ENCODE results near the gene SH3PXD2A. TPM values are rescaled to one million over a fixed set of nuclear protein-coding genes. Genes with fewer than 3 reads are reported as not detected.
"Not testable (repeated sequence)": the region's sequence is repeated elsewhere in the genome, so short reads cannot be mapped to it uniquely, and the experiment has no call there.

SH3PXD2A gene
- total and polyA plus RNA-seq, 7 experiments from 2014 or later: 0.54 to 20.5 (median 9.9) TPM

- not testable (repeated sequence) for ATAC-seq; H3K27me3 ChIP-seq (ENCODE audit: control insufficient read depth in 2 of 2, insufficient read depth in 2 of 2, low read length in 2 of 2); H3K4me1 Mint-ChIP-seq; H3K27ac ChIP-seq (ENCODE audit: low read depth, low read length); H3K4me3 ChIP-seq (ENCODE audit: low read length); DNase-seq; H3K9me3 ChIP-seq (ENCODE audit: control insufficient read depth in 2 of 3, low read length in 3 of 3); H3K27ac Mint-ChIP-seq; H3K36me3 Mint-ChIP-seq; H3K9me3 Mint-ChIP-seq; H3K4me3 Mint-ChIP-seq; H3K27me3 Mint-ChIP-seq; H3K36me3 ChIP-seq (ENCODE audit: control insufficient read depth in 2 of 3, insufficient read depth in 3 of 3, low read length in 3 of 3); H3K4me1 ChIP-seq (ENCODE audit: control insufficient read depth in 2 of 2, insufficient read depth in 2 of 2, low read length in 2 of 2)
- POLR2A ChIA-PET: interaction anchor here (0.6 kb wide), 1 partner anchor 107 kb away, joined by 3 read pairs; no protein-coding TSS in a partner anchor
- intact Hi-C loops (cut with micrococcal nuclease): loop anchor here in 1 of 2 donors (10.0 kb wide), 1 partner anchor 249 kb away; the partner anchor contains the start of gene SH3PXD2A
- CTCF ChIA-PET: interaction anchor here (0.5 to 2.2 kb wide), 6 partner anchors 69 to 788 kb away, joined by 3 to 17 read pairs (median 8); no protein-coding TSS in a partner anchor
These were observed 249.3 kb downstream of the SH3PXD2A start for GRCh38 chr10:103606097-103606438.

GRCh38 chr10:103605359-103606096 is 249.8 kb downstream of the SH3PXD2A start:
- no peaks in the 10 kb centered on the region for H3K27me3 Mint-ChIP-seq
- no peaks in the 10 kb centered on the region for H3K9me3 ChIP-seq (ENCODE audit: control insufficient read depth in 2 of 3, low read length in 3 of 3)
- H3K4me1 ChIP-seq (ENCODE audit: control insufficient read depth in 2 of 2, insufficient read depth in 2 of 2, low read length in 2 of 2): no peaks in the 10 kb centered on the region
- no peak overlapping the region for H3K4me3 Mint-ChIP-seq
- no peaks in the 10 kb centered on the region for H3K4me1 Mint-ChIP-seq
- ATAC-seq (peak; percentile 56), DNase-seq (peak in 8 of 9 donors; percentile 12 to 51 (median 27))
- intact Hi-C loops (cut with micrococcal nuclease): loop anchor here (1.0 to 10.0 kb wide), 2 partner anchors 81 to 249 kb away; partner anchors contain the start of gene SH3PXD2A (in 1 of the 2)
- POLR2A ChIA-PET: no interaction called here
- peaks cover 2 to 10% (median 7%) of the 10 kb centered on the region in 5 donors for H3K36me3 Mint-ChIP-seq
- CTCF ChIA-PET: interaction anchor here (0.5 to 2.2 kb wide), 8 partner anchors 12 to 787 kb away, joined by 3 to 17 read pairs (median 7); no protein-coding TSS in a partner anchor
- peaks cover 0 to 5% (median 0%) of the 10 kb centered on the region in 3 experiments for H3K36me3 ChIP-seq (ENCODE audit: control insufficient read depth in 2 of 3, insufficient read depth in 3 of 3, low read length in 3 of 3)
- H3K9me3 Mint-ChIP-seq: no peaks in the 10 kb centered on the region
- no peak overlapping the region for H3K27ac Mint-ChIP-seq
- H3K27me3 ChIP-seq (ENCODE audit: control insufficient read depth in 2 of 2, insufficient read depth in 2 of 2, low read length in 2 of 2): no peaks in the 10 kb centered on the region
- no peak overlapping the region for H3K27ac ChIP-seq (ENCODE audit: low read depth, low read length)
- no peak overlapping the region for H3K4me3 ChIP-seq (ENCODE audit: low read length)

- Mint-ChIP-seq H3K36me3 (peaks cover 0 to 7% (median 5%) of the 10 kb centered on the region in 5 donors), H3K27ac (no peak overlapping the region), H3K27me3 (no peaks in the 10 kb centered on the region), H3K4me3 (no peak overlapping the region), H3K4me1 (no peaks in the 10 kb centered on the region), H3K9me3 (no peaks in the 10 kb centered on the region)
- intact Hi-C loops (cut with micrococcal nuclease): loop anchor here in 1 of 2 donors (10.0 kb wide), 1 partner anchor 251 kb away; the partner anchor contains the start of gene SH3PXD2A
- ChIA-PET CTCF (interaction anchor here (1.1 to 2.0 kb wide), 2 partner anchors 83 to 407 kb away, joined by 4 to 8 read pairs; no protein-coding TSS in a partner anchor), POLR2A (no interaction called here)
- H3K4me1 ChIP-seq (ENCODE audit: control insufficient read depth in 2 of 2, insufficient read depth in 2 of 2, low read length in 2 of 2): no peaks in the 10 kb centered on the region
- H3K36me3 ChIP-seq (ENCODE audit: control insufficient read depth in 2 of 3, insufficient read depth in 3 of 3, low read length in 3 of 3): peaks cover 0 to 5% (median 0%) of the 10 kb centered on the region in 3 experiments
- no peak overlapping the region for H3K4me3 ChIP-seq (ENCODE audit: low read length)
- DNase-seq (no peak), ATAC-seq (no peak)
- H3K27me3 ChIP-seq (ENCODE audit: control insufficient read depth in 2 of 2, insufficient read depth in 2 of 2, low read length in 2 of 2): no peaks in the 10 kb centered on the region
- H3K27ac ChIP-seq (ENCODE audit: low read depth, low read length): no peak overlapping the region
- no peaks in the 10 kb centered on the region for H3K9me3 ChIP-seq (ENCODE audit: control insufficient read depth in 2 of 3, low read length in 3 of 3)
These were observed 252.0 kb downstream of the SH3PXD2A start for GRCh38 chr10:103603382-103603781.

GRCh38 chr10:103602852-103603155 is 252.6 kb downstream of the SH3PXD2A start:
- Histone ChIP-seq H3K27ac (ENCODE audit: low read depth, low read length) (no peak overlapping the region), H3K4me1 (ENCODE audit: control insufficient read depth in 2 of 2, insufficient read depth in 2 of 2, low read length in 2 of 2) (no peaks in the 10 kb centered on the region), H3K4me3 (ENCODE audit: low read length) (no peak overlapping the region), H3K9me3 (ENCODE audit: control insufficient read depth in 2 of 3, low read length in 3 of 3) (no peaks in the 10 kb centered on the region), H3K27me3 (ENCODE audit: control insufficient read depth in 2 of 2, insufficient read depth in 2 of 2, low read length in 2 of 2) (no peaks in the 10 kb centered on the region), H3K36me3 (ENCODE audit: control insufficient read depth in 2 of 3, insufficient read depth in 3 of 3, low read length in 3 of 3) (peaks cover 0 to 5% (median 0%) of the 10 kb centered on the region in 3 experiments)
- ATAC-seq (no peak), DNase-seq (no peak)
- Mint-ChIP-seq H3K4me1 (no peaks in the 10 kb centered on the region), H3K27me3 (no peaks in the 10 kb centered on the region), H3K36me3 (peaks cover 0 to 7% (median 5%) of the 10 kb centered on the region in 5 donors), H3K27ac (no peak overlapping the region), H3K9me3 (no peaks in the 10 kb centered on the region), H3K4me3 (no peak overlapping the region)
- CTCF ChIA-PET: interaction anchor here (0.6 to 2.0 kb wide), 4 partner anchors 10 to 408 kb away, joined by 3 to 8 read pairs (median 4); no protein-coding TSS in a partner anchor
- POLR2A ChIA-PET: no interaction called here
- intact Hi-C loops (cut with micrococcal nuclease): loop anchor here in 1 of 2 donors (10.0 kb wide), 1 partner anchor 252 kb away; the partner anchor contains the start of gene SH3PXD2A

DNA sequence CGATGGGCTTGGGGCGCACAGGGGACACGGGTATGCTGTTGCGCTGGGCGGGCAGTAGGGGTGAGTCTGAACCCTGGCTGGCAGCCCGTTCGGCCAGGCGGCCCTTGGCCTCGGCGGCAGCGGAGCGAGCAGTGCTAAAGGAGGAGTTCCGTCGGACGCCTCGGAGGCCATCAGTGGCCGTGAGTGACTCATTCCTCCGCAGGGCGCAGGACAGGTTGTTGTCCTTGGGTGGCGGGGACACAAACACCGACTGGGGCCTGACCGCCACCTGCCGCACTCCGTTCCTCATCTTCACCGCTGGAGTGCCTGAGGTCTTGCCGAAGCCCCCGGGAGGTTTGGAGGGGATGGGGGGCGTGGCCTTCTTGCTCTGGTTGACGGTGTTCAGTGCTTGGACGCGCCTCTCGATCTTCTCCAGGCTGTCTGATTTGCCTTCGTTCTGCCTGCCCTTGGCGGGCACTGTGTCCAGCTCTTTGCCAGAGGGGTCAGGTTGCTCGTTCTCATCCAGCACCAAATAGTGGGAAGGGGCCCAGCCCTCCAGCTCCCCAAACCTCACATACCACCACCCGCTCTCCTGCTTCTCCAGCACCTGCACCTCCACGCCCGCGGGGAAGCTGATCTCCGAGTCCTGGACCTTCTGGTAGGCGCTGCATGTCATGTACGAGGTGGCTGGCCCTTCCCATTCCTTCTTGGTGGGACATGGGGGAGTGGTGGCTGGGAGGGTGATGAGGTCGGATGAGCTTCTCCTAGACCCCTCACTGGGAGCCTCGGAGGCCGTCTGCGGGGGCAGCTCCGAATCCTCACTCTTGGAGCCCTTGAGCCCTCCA is 253.1 kb downstream of the SH3PXD2A start:
- no peaks in the 10 kb centered on the region for H3K27me3 Mint-ChIP-seq
- H3K4me3 ChIP-seq (ENCODE audit: low read length): no peak overlapping the region
- POLR2A ChIA-PET: no interaction called here
- peaks cover 0 to 7% (median 5%) of the 10 kb centered on the region in 5 donors for H3K36me3 Mint-ChIP-seq
- intact Hi-C loops (cut with micrococcal nuclease): loop anchor here in 1 of 2 donors (10.0 kb wide), 1 partner anchor 253 kb away; the partner anchor contains the start of gene SH3PXD2A
- H3K27ac ChIP-seq (ENCODE audit: low read depth, low read length): no peak overlapping the region
- H3K27ac Mint-ChIP-seq: no peak overlapping the region
- H3K9me3 ChIP-seq (ENCODE audit: control insufficient read depth in 2 of 3, low read length in 3 of 3): no peaks in the 10 kb centered on the region
- ATAC-seq (no peak), DNase-seq (no peak)
- H3K4me1 ChIP-seq (ENCODE audit: control insufficient read depth in 2 of 2, insufficient read depth in 2 of 2, low read length in 2 of 2): no peaks in the 10 kb centered on the region
- no peaks in the 10 kb centered on the region for H3K4me1 Mint-ChIP-seq
- H3K4me3 Mint-ChIP-seq: no peak overlapping the region
- CTCF ChIA-PET: interaction anchor here (0.6 to 2.0 kb wide), 4 partner anchors 9 to 84 kb away, joined by 3 to 8 read pairs (median 4); no protein-coding TSS in a partner anchor
- no peaks in the 10 kb centered on the region for H3K9me3 Mint-ChIP-seq
- H3K27me3 ChIP-seq (ENCODE audit: control insufficient read depth in 2 of 2, insufficient read depth in 2 of 2, low read length in 2 of 2): no peaks in the 10 kb centered on the region
- peaks cover 0 to 5% (median 0%) of the 10 kb centered on the region in 3 experiments for H3K36me3 ChIP-seq (ENCODE audit: control insufficient read depth in 2 of 3, insufficient read depth in 3 of 3, low read length in 3 of 3)

- H3K4me3 Mint-ChIP-seq: no peak overlapping the region
- DNase-seq (no peak), ATAC-seq (no peak)
- Histone ChIP-seq H3K27me3 (ENCODE audit: control insufficient read depth in 2 of 2, insufficient read depth in 2 of 2, low read length in 2 of 2) (no peaks in the 10 kb centered on the region), H3K4me3 (ENCODE audit: low read length) (no peak overlapping the region), H3K27ac (ENCODE audit: low read depth, low read length) (no peak overlapping the region), H3K36me3 (ENCODE audit: control insufficient read depth in 2 of 3, insufficient read depth in 3 of 3, low read length in 3 of 3) (peaks cover 0 to 5% (median 0%) of the 10 kb centered on the region in 3 experiments), H3K4me1 (ENCODE audit: control insufficient read depth in 2 of 2, insufficient read depth in 2 of 2, low read length in 2 of 2) (no peaks in the 10 kb centered on the region), H3K9me3 (ENCODE audit: control insufficient read depth in 2 of 3, low read length in 3 of 3) (no peaks in the 10 kb centered on the region)
- H3K27me3 Mint-ChIP-seq: no peaks in the 10 kb centered on the region
- no peaks in the 10 kb centered on the region for H3K9me3 Mint-ChIP-seq
- H3K36me3 Mint-ChIP-seq: peaks cover 0 to 7% (median 5%) of the 10 kb centered on the region in 5 donors
- POLR2A ChIA-PET: interaction anchor here (0.7 kb wide), 1 partner anchor 12 kb away, joined by 3 read pairs; no protein-coding TSS in a partner anchor
- H3K4me1 Mint-ChIP-seq: peaks cover 0 to 1% (median 0%) of the 10 kb centered on the region in 7 donors
- intact Hi-C loops (cut with micrococcal nuclease): loop anchor here in 1 of 2 donors (10.0 kb wide), 1 partner anchor 254 kb away; the partner anchor contains the start of gene SH3PXD2A
- CTCF ChIA-PET: interaction anchor here (1.5 kb wide), 1 partner anchor 86 kb away, joined by 4 read pairs; no protein-coding TSS in a partner anchor
- no peak overlapping the region for H3K27ac Mint-ChIP-seq
These were observed 254.3 kb downstream of the SH3PXD2A start for GRCh38 chr10:103600956-103601569.
